T47D (cell line): ENCODE measurements around the gene SPECC1L.
"Not testable (repeated sequence)": the region's sequence is repeated elsewhere in the genome, so short reads cannot be mapped to it uniquely, and the experiment has no call there.

Experiments
- DNase-seq, 2 experiments: peaks; one replicate each; pipeline versions ENCODE4 v3.0.0 to v3.0.0-alpha.2; 2011 to 2012; ENCODE audit warnings: low read depth in 1 of 2, low spot score in 1 of 2
- JUND ChIP-seq: IDR thresholded peaks from 2 replicates; pipeline ENCODE4 v1.6.1; 2012; ENCODE audit warnings: low read depth
- in situ Hi-C: cut with HindIII; loops from 2 replicates; pipeline ENCODE4 v1.10.0; 2016; ENCODE audit warnings: low sequenced_read_pairs, low pct_unique_long_range_greater_than_20kb

Gene SPECC1L

DNA sequence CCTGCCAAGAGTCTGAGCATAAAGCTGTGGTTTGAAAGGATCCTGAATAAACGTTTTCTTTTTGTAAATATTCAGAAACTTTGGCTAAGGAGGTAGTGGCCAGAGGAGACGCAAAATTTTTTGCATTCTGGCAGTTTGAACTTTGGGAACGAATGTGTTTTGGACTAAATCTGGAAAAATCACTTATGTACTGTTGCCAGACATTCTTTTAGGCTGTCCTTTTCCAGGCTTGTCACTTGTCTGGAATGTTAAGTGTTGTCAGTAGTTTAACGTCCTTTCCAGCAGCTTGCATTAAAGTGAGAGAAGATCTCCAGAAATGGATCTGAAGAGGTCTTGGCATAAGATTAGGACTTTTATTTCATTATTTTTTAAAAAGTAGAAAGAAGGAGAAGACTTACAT, 18.5 kb downstream of the SPECC1L start:
- no peak for TF ChIP-seq JUND
- in situ Hi-C loops, result no loop called here
- DNase-seq, result no peak

- in situ Hi-C loops, result no loop called here
- no peak for TF ChIP-seq JUND
- peak in 1 of 2 experiments; percentile 25 for DNase-seq
Measured at GRCh38 chr22:24289741-24290163, 19.1 kb downstream of the SPECC1L start.

- TF ChIP-seq JUND, result no peak
- in situ Hi-C loops, result no loop called here
- DNase-seq, result no peak
Measured at GRCh38 chr22:24290459-24290858, 19.8 kb downstream of the SPECC1L start.

- in situ Hi-C loops, result no loop called here
- no peak for DNase-seq
- TF ChIP-seq JUND, result no peak
Measured at GRCh38 chr22:24291515-24292201, 21.0 kb downstream of the SPECC1L start.

DNA sequence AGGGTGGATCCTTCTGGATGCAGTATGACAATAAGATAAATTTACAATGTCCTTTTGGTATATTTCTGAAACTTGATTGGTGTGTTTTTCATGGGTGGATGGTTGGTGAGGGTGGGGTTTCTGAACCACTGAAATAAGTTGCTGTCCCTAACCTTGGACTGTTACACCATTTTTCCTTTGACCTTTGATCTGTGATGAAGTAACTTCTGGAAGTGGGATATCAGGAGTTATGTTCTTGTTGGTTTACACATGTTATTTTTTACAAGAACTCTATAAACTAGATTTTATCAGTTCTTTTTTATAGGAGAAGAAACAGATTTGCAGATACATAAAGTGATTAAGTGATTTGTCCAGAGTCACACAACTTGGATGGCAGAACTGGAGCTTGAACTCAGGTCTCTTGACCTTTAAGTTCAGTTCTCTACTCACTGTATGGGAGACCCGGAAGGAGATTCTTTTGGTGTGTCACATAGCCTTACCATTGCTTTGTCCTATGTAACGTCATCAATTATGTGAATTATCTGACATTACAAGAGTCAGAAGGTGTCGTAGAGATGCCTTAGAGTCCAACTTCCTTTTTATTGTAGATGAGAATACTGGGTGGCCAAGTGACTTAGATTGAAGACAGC, 21.7 kb downstream of the SPECC1L start:
- DNase-seq, in situ Hi-C loops: not testable (repeated sequence)

- DNase-seq, in situ Hi-C loops: not testable (repeated sequence)
Measured at GRCh38 chr22:24294913-24295312, 24.3 kb downstream of the SPECC1L start.

- DNase-seq, in situ Hi-C loops: not testable (repeated sequence)
Measured at GRCh38 chr22:24298497-24299155, 28.0 kb downstream of the SPECC1L start.

DNA sequence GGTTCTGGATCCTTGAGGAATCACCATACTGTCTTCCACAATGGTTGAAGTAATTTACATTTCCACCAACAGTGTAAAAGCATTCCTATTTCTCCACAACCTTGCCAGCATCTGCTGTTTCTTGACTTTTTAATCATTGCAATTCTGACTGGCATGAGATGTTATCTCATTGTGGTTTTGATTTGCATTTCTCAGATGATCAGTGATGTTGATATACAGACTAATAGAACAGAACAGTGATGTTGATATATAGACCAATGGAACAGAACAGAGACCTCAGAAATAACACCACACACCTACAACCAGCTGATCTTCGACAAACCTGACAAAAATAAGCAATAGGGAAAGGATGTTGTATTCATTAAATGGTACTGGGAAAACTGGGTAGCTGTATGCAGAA, 29.9 kb downstream of the SPECC1L start:
- DNase-seq, in situ Hi-C loops: not testable (repeated sequence)

DNA sequence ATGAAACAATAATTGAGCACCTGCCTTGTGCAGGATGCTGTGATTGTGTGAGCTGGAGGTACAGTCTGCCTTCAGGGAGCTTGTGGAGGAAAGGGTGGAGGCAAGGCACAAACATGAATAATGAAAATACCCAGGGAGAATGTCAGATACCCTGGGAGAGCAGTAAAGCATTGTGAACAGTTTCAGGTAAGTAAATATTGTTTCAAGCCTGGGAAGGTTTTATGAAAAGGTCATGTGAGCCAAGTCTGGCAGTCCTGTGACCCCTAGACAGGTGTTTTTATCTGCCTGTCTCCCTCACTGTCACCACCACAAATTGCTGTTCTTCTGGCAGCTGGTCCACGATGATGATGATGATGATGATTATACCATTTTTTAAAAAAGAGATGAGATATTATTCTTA, 32.0 kb downstream of the SPECC1L start:
- no peak for TF ChIP-seq JUND
- peak in 1 of 2 experiments; percentile 78 for DNase-seq
- in situ Hi-C loops, result no loop called here

- TF ChIP-seq JUND, result no peak
- in situ Hi-C loops, result no loop called here
- DNase-seq, result no peak
Measured at GRCh38 chr22:24303007-24303406, 32.4 kb downstream of the SPECC1L start.

- no peak for DNase-seq
- TF ChIP-seq JUND, result no peak
- in situ Hi-C loops, result no loop called here
Measured at GRCh38 chr22:24304062-24304675, 33.5 kb downstream of the SPECC1L start.

DNA sequence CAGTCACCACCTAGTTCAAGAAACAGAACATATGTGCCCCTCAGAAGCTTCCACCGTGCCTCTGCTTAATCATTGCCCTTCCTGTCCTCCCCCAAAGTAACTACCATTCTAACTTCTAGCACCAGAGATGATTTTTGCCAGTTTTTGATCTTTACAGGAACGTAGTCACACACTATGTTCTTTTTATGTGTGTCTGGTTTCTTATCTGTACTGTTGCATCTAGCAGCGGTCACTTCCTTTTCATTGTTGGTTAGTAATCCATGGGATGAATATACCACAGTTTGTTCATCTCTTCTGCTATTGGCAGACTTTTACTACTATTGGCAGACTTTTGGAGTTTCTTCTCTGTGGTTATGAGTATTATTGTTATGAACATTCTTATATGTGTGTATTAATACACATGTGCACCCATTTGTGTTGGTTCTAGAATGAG, 34.6 kb downstream of the SPECC1L start:
- DNase-seq, result no peak
- no peak for TF ChIP-seq JUND
- in situ Hi-C loops, result no loop called here

DNA sequence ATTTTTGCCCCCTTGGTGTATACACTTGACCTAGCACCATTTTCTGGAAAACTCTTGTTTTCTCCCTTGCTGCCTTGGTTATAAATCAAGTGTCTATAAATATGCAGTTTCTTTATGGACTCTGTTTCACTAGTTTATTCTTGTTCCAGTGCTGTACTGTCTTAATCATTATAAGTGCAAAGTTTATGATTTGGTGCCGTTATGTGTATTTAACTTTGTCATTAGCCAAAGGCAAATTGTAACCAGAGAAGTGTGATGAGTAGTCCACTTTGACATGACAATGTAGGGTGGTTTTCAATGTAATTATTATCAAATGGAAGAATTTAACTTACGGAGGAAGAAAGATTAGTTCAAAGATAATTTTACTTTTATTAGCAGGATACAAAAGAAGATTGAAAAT, 40.3 kb downstream of the SPECC1L start:
- DNase-seq, result no peak
- in situ Hi-C loops, result no loop called here
- no peak for TF ChIP-seq JUND
